Measurements from ENCODE around the gene TMEM165.
"Not testable (repeated sequence)": the region's sequence is repeated elsewhere in the genome, so short reads cannot be mapped to it uniquely, and the experiment has no call there.

The TMEM165 gene

GRCh38 chr4:55359397-55359916 lies 36.3 kb upstream of the TMEM165 start:
- no peak for TF ChIP-seq CTCF (IDR thresholded peaks at IDR 0.05; ENCODE audit: low read depth, low read length)
- DNase-seq (ENCODE audit: extremely low read depth, low read depth), result no peak

DNA sequence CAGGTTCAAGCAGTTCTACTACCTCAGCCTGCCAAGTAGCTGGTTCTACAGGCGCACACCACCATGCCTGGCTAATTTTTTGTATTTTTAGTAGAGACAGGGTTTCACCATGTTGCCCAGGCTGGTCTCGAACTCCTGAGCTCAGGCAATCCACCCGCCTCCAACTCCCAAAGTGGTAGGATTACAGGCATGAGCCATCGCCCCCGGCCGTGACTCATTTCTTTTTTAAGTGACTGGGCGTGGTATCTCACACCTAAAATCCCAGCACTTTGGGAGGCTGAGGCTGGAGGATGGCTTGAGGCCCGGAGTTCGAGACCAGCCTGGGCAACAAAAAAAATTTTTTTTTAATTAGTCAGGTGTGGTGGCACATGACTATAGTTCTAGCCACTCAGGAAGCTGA lies 32.8 kb upstream of the TMEM165 start:
- DNase-seq (ENCODE audit: extremely low read depth, low read depth), result not testable (repeated sequence)

DNA sequence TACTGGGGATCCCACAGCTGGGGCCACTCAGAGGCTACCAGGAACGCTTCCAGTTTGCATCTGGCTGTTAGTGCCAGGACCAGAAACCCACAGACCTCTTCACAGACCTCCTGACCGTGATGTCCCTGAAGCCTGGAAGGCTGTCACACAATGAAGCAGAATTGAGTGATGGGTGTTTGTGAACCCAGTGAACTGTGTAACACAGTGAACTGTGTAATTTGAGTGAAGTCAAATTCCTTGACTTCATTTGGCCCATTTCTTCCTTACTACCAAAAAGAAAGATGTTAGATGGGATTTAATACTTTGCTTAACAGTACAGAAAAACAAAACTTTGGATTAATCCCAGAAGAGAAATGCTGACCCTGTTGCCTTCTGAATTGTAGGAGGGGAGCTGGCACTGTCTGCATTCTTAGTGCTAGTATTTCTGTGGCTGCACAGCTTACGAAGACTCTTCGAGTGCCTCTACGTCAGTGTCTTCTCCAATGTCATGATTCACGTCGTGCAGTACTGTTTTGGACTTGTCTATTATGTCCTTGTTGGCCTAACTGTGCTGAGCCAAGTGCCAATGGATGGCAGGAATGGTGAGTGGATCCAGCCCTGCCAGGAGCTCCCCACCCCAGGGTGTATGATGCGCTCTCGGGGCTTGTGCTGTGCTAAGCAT lies 31.9 kb upstream of the TMEM165 start:
- TF ChIP-seq CTCF (IDR thresholded peaks at IDR 0.05; ENCODE audit: low read depth, low read length), result no peak
- DNase-seq (ENCODE audit: extremely low read depth, low read depth), result no peak

- no peak for DNase-seq (ENCODE audit: extremely low read depth, low read depth)
- no peak for TF ChIP-seq CTCF (IDR thresholded peaks at IDR 0.05; ENCODE audit: low read depth, low read length)
These were observed 30.9 kb upstream of the TMEM165 start for GRCh38 chr4:55364691-55365344.

DNA sequence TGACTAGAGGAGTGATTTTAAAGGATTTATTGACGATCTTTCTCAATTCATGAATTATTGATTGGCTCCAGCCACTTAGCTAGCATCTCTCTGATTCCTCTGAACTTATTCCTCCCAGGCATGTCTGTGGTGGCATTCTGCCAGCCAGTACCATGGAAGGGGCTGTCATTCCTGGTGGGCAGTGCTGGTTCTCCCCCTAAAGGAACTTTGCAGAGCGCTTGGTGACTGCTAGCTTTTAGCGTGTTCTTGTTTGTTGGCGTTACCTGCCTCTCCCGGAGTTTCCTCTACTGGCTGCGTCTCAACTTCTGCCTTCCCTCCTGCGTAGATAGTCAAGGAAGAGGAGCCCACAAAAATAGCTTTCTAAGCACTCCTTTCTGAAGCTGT lies 30.4 kb upstream of the TMEM165 start:
- DNase-seq (ENCODE audit: extremely low read depth, low read depth), result no peak
- TF ChIP-seq CTCF (IDR thresholded peaks at IDR 0.05; ENCODE audit: low read depth, low read length), result no peak

DNA sequence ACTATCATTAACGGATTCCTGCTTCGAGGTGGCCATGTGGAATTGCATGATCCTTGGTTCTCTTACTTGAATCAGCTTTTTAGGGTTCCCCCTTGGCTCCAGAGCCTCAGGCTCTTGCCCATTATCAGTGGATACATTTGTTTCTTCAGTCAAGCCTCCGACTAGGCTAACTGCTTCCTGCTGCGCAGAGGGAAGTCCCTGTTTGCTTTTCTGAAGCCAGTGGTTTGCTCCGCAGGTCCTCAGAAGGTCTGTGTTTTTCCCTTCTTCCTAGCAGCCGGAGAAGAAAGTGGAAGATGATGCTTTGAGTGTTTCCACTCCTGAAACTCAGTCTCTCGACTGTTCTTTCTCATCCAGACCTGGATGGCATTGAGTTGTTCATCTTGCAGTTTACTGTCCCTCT lies 29.1 kb upstream of the TMEM165 start:
- no peak for TF ChIP-seq CTCF (IDR thresholded peaks at IDR 0.05; ENCODE audit: low read depth, low read length)
- no peak for DNase-seq (ENCODE audit: extremely low read depth, low read depth)

- no peak for TF ChIP-seq CTCF (IDR thresholded peaks at IDR 0.05; ENCODE audit: low read depth, low read length)
- no peak for DNase-seq (ENCODE audit: extremely low read depth, low read depth)
These were observed 28.6 kb upstream of the TMEM165 start for GRCh38 chr4:55367084-55367722.
